ENCODE measurements around the gene FARS2.

The FARS2 gene

DNA sequence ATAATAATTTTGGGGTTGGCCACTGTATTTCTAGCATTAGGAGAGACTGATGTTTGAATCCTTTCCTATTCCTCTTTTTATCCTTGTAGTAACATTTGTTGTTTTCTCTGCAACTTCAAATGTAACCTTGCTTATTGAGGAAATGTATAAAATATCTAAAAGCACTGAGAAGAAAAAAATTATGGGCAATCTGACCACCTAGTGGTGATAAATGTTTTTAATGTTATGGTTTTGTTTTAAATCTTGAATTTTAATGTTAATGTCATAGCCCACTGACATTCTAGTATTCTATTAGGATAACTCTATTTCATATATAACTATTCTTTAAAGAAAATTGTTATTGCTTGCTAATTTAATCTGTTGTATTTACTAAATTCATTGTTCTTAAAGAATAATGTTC is 134.4 kb downstream of the FARS2 start:
- Histone ChIP-seq H3K27ac (ENCODE audit: low read length) (no peak overlapping the region), H3K4me1 (ENCODE audit: insufficient read depth, low read length) (no peaks in the 10 kb centered on the region), H4K20me1 (ENCODE audit: insufficient read depth, low read length) (peaks cover 5% of the 10 kb centered on the region; the same call in 1 of the 2 replicates), H3K4me3 (ENCODE audit: low read depth in 1 of 2, low read length in 2 of 2) (no peak overlapping the region), H3K79me2 (ENCODE audit: insufficient read depth, low read length) (no peaks in the 10 kb centered on the region), H3K9ac (ENCODE audit: low read depth, low read length) (no peak overlapping the region), H3K36me3 (ENCODE audit: insufficient read depth, low read length) (no peaks in the 10 kb centered on the region), H3K9me3 (ENCODE audit: insufficient read depth, low read length, severe bottlenecking) (no peaks in the 10 kb centered on the region), H3K27me3 (ENCODE audit: insufficient read depth, low read length, poor library complexity) (no peaks in the 10 kb centered on the region), H3K4me2 (ENCODE audit: insufficient read depth, low read length) (no peak overlapping the region), H2AFZ (ENCODE audit: low read depth, low read length) (no peak overlapping the region)
- TF ChIP-seq, protein P1, sequence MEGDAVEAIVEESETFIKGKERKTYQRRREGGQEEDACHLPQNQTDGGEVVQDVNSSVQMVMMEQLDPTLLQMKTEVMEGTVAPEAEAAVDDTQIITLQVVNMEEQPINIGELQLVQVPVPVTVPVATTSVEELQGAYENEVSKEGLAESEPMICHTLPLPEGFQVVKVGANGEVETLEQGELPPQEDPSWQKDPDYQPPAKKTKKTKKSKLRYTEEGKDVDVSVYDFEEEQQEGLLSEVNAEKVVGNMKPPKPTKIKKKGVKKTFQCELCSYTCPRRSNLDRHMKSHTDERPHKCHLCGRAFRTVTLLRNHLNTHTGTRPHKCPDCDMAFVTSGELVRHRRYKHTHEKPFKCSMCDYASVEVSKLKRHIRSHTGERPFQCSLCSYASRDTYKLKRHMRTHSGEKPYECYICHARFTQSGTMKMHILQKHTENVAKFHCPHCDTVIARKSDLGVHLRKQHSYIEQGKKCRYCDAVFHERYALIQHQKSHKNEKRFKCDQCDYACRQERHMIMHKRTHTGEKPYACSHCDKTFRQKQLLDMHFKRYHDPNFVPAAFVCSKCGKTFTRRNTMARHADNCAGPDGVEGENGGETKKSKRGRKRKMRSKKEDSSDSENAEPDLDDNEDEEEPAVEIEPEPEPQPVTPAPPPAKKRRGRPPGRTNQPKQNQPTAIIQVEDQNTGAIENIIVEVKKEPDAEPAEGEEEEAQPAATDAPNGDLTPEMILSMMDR (IDR thresholded peaks at IDR 0.05; ENCODE audit: borderline replicate concordance, extremely low read depth, low read length, poor library complexity, severe bottlenecking) = no peak
- no peak for TF ChIP-seq EZH2 (IDR thresholded peaks at IDR 0.05; ENCODE audit: borderline replicate concordance, low read depth, low read length, severe bottlenecking)
- no peak for DNase-seq
- ATAC-seq (ENCODE audit: insufficient read depth, low read depth) = no peak

DNA sequence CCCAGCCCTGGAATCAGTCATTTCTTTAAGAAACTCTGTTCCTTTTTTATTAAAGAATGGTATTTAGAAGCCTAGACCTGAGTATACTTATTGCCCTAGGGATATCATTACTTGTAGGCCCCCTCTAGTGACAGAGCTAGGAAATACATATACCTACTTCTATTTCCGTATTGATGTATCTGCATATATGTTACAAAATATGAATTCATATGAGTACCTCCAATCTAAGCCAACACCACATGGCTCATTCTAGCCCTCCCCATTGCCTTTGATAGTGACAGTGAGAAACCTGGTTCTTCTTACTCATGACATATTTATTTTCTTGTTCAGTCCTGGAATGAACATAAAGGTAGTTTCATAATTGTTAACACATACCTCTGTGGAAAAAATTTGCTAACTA is 137.2 kb downstream of the FARS2 start:
- TF ChIP-seq, protein P1 (IDR thresholded peaks at IDR 0.05; ENCODE audit: borderline replicate concordance, extremely low read depth, low read length, poor library complexity, severe bottlenecking) = peak; percentile 37
- no peak for TF ChIP-seq EZH2 (IDR thresholded peaks at IDR 0.05; ENCODE audit: borderline replicate concordance, low read depth, low read length, severe bottlenecking)
- ATAC-seq (ENCODE audit: insufficient read depth, low read depth) = 0 out of 3 replicates have a peak, but pooled peaks have one; percentile 44

DNA sequence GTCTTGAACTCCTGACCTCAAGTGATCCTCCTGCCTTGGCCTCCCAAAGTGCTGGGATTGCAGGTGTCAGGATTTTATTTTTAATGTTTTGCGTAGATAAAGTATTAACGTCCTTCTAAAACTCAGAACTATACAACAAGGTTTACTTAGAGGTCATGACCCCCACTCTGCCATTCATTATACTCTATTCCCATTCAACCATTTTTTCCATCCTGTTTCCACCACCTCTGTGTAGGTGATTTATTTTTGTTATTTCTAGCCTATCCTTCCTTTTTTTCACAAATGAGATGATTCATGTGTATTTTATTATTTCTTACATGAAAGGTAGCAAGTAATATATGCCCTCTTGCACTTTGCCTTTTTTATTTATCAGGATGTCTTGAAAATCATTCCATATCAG is 138.1 kb downstream of the FARS2 start:
- H3K36me3 ChIP-seq (ENCODE audit: insufficient read depth, low read length) = no peaks in the 10 kb centered on the region
- H3K9ac ChIP-seq (ENCODE audit: low read depth, low read length) = no peak overlapping the region
- DNase-seq (no peak), ATAC-seq (ENCODE audit: insufficient read depth, low read depth) (no peak)
- H3K79me2 ChIP-seq (ENCODE audit: insufficient read depth, low read length) = no peaks in the 10 kb centered on the region
- H2AFZ ChIP-seq (ENCODE audit: low read depth, low read length) = no peak overlapping the region
- H4K20me1 ChIP-seq (ENCODE audit: insufficient read depth, low read length) = peaks cover 4% of the 10 kb centered on the region; the same call in 1 of the 2 replicates
- H3K4me2 ChIP-seq (ENCODE audit: insufficient read depth, low read length) = no peak overlapping the region
- H3K4me1 ChIP-seq (ENCODE audit: insufficient read depth, low read length) = no peaks in the 10 kb centered on the region
- no peak overlapping the region for H3K4me3 ChIP-seq (ENCODE audit: low read depth in 1 of 2, low read length in 2 of 2)
- no peaks in the 10 kb centered on the region for H3K27me3 ChIP-seq (ENCODE audit: insufficient read depth, low read length, poor library complexity)
- peaks cover 3% of the 10 kb centered on the region for H3K9me3 ChIP-seq (ENCODE audit: insufficient read depth, low read length, severe bottlenecking)
- no peak overlapping the region for H3K27ac ChIP-seq (ENCODE audit: low read length)
- no peak for TF ChIP-seq EZH2 (IDR thresholded peaks at IDR 0.05; ENCODE audit: borderline replicate concordance, low read depth, low read length, severe bottlenecking)
- TF ChIP-seq, protein P1 (IDR thresholded peaks at IDR 0.05; ENCODE audit: borderline replicate concordance, extremely low read depth, low read length, poor library complexity, severe bottlenecking) = no peak

More for the DNA sequence above, 137.2 kb downstream of the FARS2 start:
- Histone ChIP-seq H2AFZ (ENCODE audit: low read depth, low read length) (no peak overlapping the region), H3K4me3 (ENCODE audit: low read depth in 1 of 2, low read length in 2 of 2) (no peak overlapping the region), H3K79me2 (ENCODE audit: insufficient read depth, low read length) (no peaks in the 10 kb centered on the region), H3K27ac (ENCODE audit: low read length) (no peak overlapping the region), H4K20me1 (ENCODE audit: insufficient read depth, low read length) (peaks cover 9% of the 10 kb centered on the region; the same call in 1 of the 2 replicates), H3K36me3 (ENCODE audit: insufficient read depth, low read length) (no peaks in the 10 kb centered on the region), H3K9me3 (ENCODE audit: insufficient read depth, low read length, severe bottlenecking) (peaks cover 3% of the 10 kb centered on the region), H3K27me3 (ENCODE audit: insufficient read depth, low read length, poor library complexity) (no peaks in the 10 kb centered on the region), H3K9ac (ENCODE audit: low read depth, low read length) (no peak overlapping the region), H3K4me1 (ENCODE audit: insufficient read depth, low read length) (no peaks in the 10 kb centered on the region), H3K4me2 (ENCODE audit: insufficient read depth, low read length) (no peak overlapping the region)
- DNase-seq = no peak
